ENCODE measurements around the gene SLC22A17.

The SLC22A17 gene

DNA sequence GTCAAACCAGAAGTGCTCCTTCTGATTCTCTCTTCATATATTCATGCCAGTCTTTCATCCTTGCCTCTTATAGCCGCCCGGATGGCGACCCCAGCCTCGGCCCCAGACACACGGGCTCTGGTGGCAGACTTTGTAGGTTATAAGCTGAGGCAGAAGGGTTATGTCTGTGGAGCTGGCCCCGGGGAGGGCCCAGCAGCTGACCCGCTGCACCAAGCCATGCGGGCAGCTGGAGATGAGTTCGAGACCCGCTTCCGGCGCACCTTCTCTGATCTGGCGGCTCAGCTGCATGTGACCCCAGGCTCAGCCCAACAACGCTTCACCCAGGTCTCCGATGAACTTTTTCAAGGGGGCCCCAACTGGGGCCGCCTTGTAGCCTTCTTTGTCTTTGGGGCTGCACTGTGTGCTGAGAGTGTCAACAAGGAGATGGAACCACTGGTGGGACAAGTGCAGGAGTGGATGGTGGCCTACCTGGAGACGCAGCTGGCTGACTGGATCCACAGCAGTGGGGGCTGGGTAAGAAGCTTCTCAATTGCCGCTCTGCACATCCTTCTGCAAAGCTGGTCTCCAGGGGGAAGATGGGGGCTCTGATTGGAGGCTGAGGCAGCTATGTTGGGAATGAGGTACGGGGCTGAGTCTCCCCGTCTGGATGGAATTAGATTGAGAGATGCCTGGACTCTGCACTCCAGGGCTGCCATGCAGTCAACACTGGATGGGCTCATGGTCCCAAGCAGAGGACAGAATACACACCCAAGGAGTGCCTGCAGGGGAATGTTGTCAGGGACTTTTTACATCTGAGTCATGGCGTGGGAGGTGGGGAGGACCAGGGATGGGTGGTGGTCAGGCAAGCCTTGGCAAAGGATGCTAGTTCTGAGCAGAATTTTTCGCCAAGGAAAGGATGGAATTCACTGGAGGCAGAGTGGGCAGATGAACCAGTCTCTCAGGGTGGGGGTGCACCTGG, 44.7 kb downstream of the SLC22A17 start:
- DNase-seq (ENCODE audit: low spot score): no peak

DNA sequence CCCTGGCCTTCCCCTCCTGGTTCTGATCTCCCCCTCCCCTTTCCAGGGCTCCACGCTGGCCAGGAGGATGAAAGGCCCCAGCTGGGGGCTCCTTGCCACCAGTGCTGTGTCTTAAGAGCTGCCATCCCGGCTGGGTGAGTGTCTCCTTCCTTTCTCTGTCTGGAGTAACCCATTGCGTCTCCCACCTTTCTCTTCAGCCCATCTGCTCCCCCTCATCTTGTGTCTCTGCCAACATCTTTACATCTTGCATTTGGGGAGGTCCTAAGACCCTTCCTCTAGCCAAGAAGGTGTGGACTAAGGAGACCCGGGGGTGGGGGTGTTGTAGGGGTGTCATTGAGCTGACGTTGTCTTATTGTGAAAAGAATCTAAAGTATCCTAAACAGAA, 45.5 kb downstream of the SLC22A17 start:
- DNase-seq (ENCODE audit: low spot score): no peak

DNA sequence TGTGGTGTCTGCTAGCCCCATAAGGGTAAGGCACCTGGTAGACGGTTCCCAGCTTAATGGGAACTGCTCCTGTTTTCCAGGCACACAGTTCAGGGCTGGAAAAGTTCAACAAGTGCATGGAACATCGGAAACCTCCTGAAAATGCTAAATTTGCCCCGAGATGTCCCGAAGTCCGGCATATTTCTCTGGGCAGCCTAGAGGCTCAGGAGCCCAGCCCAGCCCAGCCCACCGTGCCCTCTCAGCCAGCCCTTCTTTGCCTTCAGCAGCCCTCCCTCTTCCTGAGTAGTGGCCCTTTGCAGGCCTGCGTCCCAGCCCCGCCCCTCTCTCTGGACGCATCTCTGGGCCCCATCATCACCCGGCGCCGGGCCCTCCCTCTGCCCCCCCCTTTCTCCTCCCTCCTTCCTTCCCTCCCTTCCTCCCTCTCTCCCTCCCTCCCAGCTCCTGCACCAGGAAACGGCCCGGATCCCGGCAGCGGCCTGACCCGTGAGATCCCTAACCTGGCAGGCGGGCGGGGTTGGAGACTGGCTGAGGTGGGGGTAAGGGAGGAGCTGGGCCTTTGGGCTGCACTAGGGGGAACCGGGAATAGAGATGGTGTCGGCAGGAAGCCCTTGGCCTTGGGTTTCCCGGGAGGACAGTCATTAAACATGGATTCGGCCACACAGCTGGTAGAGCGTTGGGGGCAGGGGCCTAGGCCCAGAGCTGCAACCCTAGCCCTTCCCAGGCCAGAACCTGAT, 46.1 kb downstream of the SLC22A17 start, which contains the start of gene BCL2L2:
TSS of gene BCL2L2 (plus strand) at position 422 of the 734 bp plus-strand sequence. CDS start 935 bp downstream, outside the sequence.
- DNase-seq (ENCODE audit: low spot score): peak; percentile 79

DNA sequence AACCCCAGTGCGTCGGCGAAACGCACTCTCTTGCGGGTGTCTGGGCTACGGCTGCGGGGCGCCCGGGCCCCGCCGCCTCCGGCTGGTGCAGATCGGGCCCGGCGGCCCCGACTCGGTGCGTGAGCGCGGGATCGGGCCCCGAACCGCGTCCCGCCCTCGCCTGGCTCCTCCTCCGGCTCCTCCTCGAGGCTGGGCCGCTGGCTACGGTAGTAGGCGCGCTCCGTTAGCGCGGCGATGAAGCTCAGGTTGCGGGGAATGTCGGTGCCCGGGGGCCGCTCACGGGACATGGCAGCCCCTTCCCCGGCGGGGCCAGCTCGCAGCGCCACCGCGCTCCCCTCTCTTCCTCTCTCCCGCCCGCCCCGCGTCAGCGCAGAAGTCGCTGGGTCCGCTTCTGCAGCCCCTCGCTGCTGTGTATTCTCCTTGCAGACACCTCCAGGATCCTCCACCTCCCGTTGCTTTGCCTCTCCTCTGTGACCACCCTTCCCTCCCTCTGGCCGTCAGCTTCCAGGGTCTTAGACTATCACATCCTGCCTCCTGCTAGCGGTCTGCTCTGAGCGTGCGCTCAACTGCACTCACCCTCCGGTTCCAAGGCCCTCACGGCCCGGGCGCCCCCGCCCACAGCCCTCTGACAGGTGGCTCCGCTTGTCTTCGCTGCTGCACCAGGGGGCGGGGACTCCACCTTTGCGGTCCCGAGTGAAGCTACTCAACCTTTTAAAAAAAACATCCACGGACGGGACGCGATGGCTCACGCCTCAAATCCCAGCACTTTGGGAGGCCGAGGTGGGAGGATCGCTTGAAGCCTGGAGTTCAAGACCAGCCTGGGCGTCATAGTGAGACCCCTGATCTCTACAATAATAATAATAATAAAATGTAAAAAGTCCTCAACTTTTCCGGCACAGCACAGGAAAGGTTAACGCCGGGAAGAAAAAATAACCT, 50.1 kb downstream of the SLC22A17 start, which contains the start of gene PPP1R3E:
TSS of gene PPP1R3E (minus strand) at position 570 of the 936 bp plus-strand sequence. CDS start at position 287, 283 bp downstream.
- DNase-seq (ENCODE audit: low spot score): peak; percentile 46

DNA sequence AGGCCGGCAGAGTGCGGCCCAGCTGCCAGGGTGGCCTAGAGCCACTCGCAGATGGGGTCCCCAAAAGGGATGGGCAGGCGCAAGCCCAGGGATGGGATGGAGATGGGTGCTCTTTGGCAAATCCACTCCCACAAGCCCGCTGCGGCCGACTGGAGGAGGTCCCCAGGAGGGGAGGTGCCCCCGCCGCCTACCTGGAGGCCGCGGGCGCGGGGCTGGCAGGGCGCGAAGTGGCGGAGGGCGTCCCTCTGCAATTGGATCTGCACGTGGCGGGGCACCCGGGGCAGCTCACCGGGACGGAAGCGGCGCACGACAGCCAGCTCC, 50.8 kb downstream of the SLC22A17 start:
- no peak for DNase-seq (ENCODE audit: low spot score)

DNA sequence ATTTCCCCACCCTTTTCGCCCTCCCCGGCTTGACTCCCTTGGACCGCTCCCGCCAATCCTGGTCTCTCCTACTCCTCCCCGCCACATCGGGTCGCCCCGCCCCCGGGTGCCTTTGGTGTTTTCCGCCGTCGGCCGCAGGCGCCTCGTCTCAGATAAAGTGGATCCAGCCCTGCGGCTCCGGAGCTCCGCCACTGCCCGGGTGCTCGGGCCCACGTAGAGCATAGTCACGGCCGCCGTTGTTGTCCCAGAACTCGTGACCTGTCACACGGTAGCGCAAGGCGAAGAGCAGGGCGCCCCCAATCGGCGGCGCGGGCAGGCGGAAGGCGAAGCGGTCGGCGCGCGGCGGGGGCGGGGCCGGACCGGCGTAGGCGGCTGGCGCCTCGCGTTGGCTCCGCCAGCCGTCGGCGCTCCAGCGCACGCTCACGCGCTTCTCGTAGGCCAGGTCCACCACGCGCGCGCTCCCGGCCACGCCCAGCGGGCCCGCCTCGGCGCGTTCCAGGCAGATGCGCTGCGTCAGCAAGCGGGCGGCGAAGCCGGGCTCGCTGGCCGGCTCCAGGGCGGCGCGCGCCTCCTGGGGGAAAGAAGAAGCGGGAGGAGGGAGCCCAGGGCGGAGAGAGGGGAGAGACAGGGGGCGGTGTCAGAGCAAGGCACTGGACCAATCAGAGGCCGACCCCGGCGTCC, 51.3 kb downstream of the SLC22A17 start:
- peak; percentile 98 for DNase-seq (ENCODE audit: low spot score)

DNA sequence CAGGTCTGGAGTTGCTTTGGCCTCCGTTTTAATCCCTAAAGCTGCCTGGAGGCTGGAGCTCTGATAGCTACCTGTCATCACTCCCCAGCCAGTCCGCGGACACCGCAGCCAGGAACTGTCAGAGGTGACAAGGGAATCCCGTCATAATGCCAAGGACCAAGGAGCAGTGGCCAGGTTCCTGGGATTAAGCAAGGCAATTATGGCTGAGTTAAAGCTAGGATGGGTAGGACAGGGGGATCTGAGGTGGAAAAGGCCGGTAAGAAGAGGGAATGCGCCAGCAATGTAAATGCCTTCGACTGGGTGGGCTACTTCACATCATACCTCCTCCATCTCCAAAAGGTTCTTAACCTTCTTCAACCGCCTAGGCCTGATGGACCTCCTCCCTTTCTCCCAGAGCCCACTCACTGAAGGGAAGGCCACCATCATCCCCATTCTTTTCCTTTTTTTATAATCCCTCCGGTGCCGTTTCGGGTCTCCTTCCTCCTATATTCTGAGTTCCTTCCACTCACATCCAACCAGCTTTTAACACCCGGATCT, 51.9 kb downstream of the SLC22A17 start:
- no peak for DNase-seq (ENCODE audit: low spot score)

DNA sequence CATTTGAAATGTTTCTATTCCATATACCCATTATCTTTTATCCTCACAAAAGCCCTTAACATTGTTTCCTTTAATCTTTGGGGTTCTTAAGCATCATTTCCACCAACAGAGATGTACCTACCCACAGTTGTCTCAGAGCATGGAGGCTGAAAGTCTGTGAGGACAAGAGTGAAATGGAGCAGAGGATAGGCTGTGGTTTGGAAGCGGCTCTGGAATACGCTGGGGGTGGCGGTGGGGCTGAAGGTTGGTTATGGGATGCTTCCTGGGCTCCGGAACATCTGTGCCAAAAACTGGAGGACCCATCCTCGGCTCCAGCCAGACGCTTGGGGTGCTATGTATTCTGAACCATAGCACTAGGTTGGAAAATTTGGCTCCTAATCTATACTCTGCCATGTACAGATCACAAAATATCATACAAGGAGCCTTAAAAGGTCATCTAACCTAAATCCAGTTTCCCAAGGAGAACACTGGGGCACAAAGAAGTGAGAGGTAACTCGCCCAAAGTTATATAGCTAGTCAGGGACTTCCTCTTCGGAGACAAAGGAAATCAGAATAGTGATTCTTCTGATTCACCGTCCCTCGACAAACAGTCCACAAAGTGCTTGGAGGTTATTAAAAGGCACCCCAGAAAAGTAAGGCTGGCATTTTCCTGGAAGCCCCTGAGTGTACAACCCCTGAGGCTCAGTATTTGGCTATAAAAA, 52.6 kb downstream of the SLC22A17 start:
- no peak for DNase-seq (ENCODE audit: low spot score)

DNA sequence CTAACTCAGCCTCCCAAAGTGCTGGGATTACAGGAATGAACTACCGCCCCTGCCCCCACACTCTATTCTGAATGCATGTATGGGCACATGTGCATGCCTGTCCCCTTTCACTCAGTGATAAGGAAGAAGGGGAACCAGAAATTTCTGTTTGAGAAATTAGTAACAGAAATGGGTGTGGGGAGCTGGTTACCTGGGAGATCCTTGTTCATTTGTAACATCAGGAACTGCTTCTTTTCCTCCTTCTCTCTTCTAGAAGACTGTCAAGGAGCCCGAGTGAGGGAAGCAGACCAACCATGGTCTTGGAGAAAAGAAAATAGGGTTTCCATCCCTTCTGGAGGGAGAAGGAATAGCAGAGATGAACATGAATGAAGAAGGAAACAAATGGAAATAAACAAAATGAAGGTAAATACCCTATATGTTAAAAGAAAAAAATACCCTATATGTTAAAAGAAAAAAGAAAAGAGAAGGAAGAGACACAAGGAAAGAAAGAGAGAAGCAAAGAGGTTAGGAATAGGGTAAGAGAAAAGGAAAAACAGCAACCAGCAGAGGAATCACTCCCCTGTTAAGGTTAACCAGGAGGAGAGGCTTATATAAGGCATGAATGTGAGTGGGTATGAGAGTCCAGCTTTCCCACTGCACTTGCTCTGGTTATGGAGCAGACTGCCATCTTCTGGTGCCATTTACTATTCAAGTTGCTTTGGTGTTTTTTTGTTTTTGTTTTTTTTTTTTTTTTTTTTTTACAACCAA, 53.3 kb downstream of the SLC22A17 start:
- peak; percentile 23 for DNase-seq (ENCODE audit: low spot score)

DNA sequence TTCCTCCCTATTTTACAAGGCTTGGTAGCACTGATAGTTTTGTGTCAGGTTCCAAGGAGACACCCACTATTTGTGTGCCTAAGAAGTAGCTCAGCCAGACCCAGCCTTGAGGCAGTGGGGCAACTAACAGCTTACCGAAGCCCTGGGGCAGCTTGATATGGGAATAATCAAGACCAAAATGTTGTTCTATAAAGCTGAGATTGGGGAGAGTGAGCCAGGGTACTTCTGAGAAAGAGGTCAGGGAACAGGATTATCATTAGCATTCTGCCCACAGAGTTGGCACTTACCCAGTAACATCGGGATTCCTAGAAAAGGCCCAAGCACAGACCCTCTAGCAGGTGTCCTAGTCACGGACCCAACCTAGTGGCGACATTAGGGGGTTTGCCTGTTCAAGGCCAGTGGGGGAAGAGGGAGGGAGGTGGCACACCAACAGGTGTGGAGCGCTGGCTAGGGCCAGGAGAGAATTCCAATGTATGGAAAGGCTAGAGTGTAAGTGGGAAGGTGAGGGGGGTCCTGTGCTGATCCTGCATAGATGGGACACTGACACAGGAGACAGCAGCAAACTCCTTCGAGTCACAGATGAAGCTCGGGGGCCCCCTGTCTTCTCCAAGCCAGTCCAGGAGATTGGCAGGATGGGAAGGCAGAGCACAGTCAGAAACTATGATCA, 54.9 kb downstream of the SLC22A17 start:
- no peak for DNase-seq (ENCODE audit: low spot score)

DNA sequence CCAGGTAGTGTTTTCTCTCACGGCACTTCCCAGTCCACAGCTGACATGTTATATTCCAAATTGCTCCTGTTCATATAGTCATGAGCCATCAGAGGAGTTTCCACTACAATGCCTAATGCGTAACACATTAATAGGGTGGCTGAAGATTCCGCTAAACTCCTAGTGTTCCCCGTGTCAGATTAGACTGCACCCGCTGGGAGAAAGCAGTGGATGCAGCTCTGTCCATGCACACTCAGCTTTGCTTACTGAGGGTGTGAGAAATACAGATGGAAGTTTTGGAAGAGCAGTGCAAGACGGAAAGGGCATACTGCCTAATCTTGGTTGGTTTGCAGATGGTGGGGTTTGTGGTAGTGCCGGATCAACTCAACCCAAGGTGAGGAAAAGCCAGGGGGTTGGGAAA, 55.6 kb downstream of the SLC22A17 start:
- DNase-seq (ENCODE audit: low spot score): no peak

Data from AG08395 (cell line).